HG02642 (cell line): ENCODE measurements around the gene DNA2.
"Not testable (repeated sequence)": the region's sequence is repeated elsewhere in the genome, so short reads cannot be mapped to it uniquely, and the experiment has no call there.

Experiments used
- ATAC-seq: cut with Tn5 transposase; IDR thresholded peaks from one replicate; pipeline ENCODE4 v1.9.1; 2021; ENCODE audit warnings: mild to moderate bottlenecking; ENCODE audit not compliant: unreplicated experiment, poor library complexity

The DNA2 gene

DNA sequence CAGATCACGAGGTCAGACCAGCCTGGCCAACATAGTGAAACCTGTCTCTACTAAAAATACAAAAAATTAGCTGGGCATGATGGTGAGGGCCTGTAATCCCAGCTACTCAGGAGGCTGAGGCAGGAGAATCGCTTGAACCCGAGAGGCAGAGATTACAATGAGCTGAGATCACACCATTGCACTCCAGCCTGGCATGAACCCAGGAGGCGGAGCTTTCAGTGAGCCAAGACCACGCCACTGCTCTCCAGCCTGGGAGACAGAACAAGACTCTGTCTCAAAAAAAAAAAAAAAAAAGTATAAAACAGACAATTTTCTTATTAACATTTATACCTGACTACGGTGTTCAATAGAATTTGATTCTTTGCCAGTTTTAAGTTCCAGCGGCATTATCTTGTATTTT, 22.1 kb downstream of the DNA2 start:
- not testable (repeated sequence) for ATAC-seq

DNA sequence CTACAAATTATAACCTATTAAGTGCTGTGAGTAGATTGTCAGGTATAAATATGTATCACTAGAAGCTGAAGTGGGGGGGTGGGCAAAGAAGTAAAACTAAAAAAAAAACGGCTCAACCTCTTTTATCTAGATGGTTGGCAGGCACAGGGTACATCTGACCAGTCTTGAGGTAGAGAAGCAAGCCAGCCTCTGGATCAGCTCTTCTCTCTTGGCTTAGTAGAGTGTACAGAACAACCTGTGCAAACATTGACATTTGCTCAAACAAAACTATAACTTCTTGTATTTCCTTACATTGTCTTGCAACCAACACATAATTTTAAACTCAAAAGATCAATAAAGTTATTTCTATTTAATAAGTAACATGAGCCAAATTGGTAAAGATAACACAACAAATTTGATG, 25.6 kb downstream of the DNA2 start:
- ATAC-seq: no peak

GRCh38 chr10:68442971-68443370, 28.8 kb downstream of the DNA2 start:
- no peak for ATAC-seq

GRCh38 chr10:68440898-68441297, 30.9 kb downstream of the DNA2 start:
- ATAC-seq: no peak

DNA sequence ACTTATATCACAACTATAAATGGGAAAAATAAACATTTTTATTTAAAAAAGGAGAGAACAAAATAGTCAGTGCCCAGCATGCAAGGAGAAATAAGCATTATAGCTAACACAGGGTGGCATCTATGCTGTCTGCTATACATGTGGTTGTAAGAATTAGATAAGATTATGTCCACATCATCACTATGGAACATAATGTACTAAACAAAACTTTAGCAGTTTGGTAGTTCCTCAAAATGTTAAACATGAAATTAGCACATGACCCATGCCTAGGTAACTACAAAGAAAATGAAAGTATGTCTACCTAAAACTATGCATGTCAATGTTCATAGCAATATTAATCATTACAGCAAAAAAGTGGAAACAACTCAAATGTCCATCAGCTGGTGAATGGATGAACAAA, 36.0 kb downstream of the DNA2 start:
- ATAC-seq: no peak

DNA sequence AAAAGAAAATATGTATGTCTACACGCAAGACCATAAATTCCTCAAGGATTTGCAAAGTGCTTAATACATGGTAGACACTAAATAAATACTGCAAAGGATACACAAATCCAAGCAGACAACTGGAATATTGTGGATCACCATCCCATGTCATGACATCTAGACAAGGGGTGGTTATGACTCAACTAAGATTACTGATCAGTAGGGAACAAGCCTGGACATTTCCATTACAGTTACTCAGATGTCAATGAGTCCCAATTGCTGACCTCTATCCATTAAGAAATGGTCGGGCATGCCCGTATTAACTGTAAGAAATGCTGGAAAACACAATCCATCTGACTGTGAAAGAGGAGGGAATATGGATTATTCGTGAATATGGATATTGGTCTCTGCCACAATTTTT, 37.1 kb downstream of the DNA2 start:
- ATAC-seq: no peak

DNA sequence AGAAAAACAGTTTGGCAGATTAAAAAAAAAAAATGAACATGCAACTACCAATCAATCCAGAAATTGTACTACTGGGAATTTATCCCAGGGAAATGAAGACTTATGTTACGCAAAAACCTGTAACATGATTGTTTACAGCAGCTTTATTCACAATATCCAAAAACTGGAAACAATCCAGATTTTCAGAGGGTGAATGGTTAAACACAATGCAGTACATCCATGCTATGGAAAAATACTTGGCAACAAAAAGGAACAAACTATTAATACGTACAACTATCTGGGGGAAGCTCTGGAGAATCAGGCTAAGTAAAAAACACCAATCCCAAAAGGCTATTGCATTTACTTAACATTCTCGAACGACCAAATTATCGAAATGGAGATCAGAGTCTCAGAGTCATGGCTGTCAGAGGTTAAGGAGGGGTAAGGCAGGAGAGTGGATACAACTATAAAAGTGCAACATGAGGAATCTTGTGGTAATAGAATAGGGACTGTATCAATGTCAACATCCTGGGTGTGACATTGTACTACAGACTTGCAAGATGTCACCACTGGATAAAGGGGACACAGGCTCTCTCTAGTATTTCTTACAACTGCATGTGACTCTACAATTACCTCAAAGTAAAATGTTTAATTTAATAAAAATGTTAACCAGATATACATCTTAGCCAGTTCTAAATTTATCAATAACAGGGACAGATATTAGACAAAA, 43.2 kb downstream of the DNA2 start:
- no peak for ATAC-seq

GRCh38 chr10:68424454-68425014, 47.2 kb downstream of the DNA2 start:
- ATAC-seq: no peak

DNA sequence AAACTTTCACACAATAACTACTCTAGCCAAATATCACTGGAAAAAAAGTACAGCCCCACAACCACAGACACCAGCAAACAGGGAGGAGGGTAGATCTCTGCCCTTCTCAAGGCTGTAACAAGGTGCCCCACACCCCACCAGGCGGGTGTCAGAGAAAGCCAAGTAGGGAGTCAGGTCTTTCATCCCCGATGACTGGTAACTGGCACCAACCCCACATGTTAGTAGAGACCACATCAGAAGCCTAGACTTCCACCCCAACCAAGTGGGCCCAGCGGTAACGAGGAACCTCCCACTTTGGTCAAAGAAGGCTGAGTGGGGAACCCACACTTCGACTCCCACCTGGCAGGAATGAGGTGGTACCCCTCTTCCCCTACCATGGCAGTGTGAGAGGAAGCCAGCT, 48.3 kb downstream of the DNA2 start:
- ATAC-seq: no peak

DNA sequence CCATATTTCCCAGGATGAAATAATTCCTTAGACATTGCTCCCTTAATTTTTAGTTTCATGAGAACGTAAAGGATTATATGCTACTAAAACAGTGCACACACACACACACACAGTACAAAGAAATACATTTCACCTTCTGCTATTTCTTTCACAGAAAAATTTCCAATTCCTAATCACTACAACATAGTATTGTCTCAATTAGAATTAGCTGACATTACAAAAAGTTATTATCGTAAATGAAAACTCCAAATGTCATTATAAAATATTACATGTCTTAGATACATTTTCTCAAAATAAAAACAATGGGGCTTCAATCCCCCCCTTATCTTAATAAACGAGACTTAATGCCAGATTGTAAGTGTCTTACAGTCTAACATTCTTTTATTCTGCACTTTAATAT, 52.4 kb downstream of the DNA2 start:
- no peak for ATAC-seq

DNA sequence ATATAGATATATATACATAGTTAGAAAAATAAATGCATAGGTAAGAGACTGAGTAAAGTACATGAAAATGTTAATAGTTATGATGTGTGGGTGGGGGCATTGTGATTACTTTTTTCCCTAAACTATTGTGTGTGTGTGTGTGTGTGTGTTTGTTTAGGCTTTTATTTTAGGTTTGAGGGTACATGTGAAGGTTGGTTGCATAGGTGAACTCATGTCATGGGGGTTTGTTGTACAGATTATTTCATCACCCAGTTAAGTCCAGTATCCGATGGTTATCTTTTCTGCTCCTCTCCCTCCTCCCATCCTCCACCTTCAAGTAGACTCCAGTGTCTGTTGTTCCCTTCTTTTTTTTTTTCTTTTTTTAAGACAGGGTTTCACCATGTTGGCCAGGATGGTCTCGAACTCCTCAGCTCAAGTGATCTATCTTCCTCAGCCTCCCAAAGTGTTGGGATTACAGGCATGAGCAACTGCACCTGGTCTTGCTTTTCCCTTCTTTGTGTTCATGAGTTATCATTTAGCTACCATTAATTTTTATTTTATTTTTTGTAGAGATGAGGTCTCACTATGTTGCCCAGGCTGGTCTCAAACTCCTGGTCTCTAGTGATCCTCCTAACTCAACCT, 62.8 kb downstream of the DNA2 start:
- no peak for ATAC-seq

GRCh38 chr10:68406815-68407548, 64.8 kb downstream of the DNA2 start, which contains the start of gene RUFY2:
Gene RUFY2, minus strand, starts transcription at chr10:68407277. Its CDS starts 88 bp downstream, at chr10:68407189.
- ATAC-seq: peak; percentile 97

DNA sequence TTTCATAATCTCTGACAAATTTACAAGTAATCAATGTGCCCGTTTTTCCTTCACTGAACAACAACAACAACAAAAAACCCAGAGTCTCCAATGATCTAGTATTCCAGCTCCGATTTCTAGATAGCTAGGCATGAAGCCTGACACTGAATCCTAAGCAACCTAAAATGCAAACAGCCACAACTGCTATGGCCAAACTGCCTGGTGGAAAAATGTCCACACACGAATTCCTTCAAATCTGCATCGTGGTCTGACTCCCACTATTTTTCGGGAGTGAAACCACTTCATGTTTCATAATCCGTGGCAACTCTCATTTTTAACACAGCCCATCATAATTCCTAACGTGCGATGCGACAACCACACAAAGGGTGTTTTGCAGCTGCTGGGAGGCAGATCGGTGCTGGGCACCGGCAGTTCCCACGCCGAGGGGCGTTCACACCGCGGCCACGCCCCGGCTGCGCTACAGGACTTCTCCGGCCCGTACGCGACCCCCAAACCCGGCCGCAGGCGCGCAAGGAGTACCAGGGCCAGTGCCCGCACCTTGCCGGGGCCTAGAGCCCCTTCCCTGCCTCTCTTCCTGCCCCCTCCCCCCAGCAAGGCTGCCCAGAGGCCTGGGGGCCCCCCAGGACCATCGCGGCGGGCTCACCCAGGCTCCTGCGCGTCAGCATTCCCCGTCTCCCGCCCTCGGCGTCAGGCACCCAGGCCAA, 65.5 kb downstream of the DNA2 start:
- ATAC-seq: peak; percentile 43

DNA sequence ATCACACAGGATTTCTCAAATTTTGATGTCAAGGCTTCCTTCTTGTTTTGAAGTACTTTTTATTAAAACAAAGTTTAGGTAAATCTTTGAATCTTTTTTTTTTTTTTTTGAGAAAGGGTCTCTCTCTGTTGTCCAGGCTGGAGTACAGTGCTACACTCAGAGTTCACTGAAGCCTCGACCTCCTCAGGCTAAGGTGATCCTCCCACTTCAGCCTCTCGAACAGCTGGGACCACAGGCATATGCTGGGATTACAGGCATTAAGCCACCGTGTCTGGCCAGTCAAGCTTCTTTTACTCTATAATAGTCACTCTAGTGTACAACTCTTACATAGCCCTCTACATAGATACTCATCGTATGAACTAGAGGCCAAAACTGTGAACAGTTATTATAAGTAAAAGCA, 68.1 kb downstream of the DNA2 start:
- ATAC-seq: no peak

- ATAC-seq: no peak
Observed at GRCh38 chr10:68402276-68402675, 69.5 kb downstream of the DNA2 start.

DNA sequence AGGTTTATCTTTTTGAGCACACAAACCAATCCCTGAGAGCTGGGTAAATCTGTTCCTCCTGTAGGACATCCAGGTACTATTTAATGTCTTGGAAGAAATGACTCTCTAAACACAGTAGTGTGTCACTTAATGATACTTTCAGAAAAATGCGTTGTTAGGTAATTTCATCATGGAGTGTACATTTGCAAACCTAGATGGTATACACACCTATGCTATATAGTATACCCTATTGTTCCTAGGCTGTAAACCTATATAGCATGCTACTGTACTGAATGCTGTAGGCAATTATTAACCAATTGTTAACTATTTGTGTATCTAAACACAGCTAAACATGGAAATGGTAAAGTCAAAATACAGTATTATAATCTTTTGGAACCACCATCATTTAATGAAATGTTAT, 74.8 kb downstream of the DNA2 start:
- ATAC-seq: no peak

GRCh38 chr10:68385740-68386139, 86.0 kb downstream of the DNA2 start:
- no peak for ATAC-seq

DNA sequence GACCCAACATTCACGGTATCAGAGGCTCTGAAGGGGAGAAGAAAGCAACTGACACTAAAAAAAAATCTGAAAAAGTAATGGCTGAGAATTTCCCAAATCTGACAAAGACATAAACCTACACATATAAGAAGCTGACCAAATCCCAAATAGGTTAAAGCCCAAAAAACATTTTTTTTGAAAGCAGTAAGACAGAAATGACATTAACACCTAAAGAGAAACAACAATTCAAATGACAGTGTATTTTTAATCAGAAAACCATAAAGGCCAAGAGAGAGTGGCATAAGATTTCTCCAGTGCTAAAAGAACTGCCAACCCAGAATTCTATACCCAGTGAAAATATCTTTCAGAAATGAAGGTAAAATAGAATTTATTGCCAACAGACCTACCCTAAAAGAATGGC, 100.2 kb downstream of the DNA2 start:
- ATAC-seq: no peak

GRCh38 chr10:68367121-68367520, 104.7 kb downstream of the DNA2 start:
- ATAC-seq: no peak

- no peak for ATAC-seq
Observed at GRCh38 chr10:68366600-68366999, 105.2 kb downstream of the DNA2 start.

GRCh38 chr10:68365611-68366010, 106.2 kb downstream of the DNA2 start:
- ATAC-seq: no peak
